Parathyroid adenoma (tissue), 2 donors: ENCODE data around the gene KBTBD4.
"Not testable (repeated sequence)": the region's sequence is repeated elsewhere in the genome, so short reads cannot be mapped to it uniquely, and the experiment has no call there.

ENCODE experiments used
- H2AFZ ChIP-seq: fragments of 300-600 bp; sonication (generic); one replicate; pipeline ENCODE4 v1.7.0; 2017; ENCODE audit warnings: antibody characterized with exemption, mild to moderate bottlenecking
- H3K27ac ChIP-seq: fragments of 300-600 bp; sonication (generic); one replicate; pipeline ENCODE4 v1.7.0; 2017
- H3K27me3 ChIP-seq: fragments of 300-600 bp; sonication (generic); one replicate; pipeline ENCODE4 v1.7.0; 2017; ENCODE audit warnings: low read length; ENCODE audit not compliant: control insufficient read depth, insufficient read depth
- H3K36me3 ChIP-seq: fragments of 300-600 bp; sonication (generic); one replicate; pipeline ENCODE4 v1.7.0; 2017; ENCODE audit warnings: low read length; ENCODE audit not compliant: control insufficient read depth, insufficient read depth
- H3K4me1 ChIP-seq: fragments of 300-600 bp; sonication (generic); one replicate; pipeline ENCODE4 v1.7.0; 2017; ENCODE audit warnings: control low read depth
- H3K4me2 ChIP-seq: fragments of 300-600 bp; sonication (generic); one replicate; pipeline ENCODE4 v1.7.0; 2017; ENCODE audit warnings: low read length
- H3K4me3 ChIP-seq: fragments of 300-600 bp; sonication (generic); one replicate; pipeline ENCODE4 v1.7.0; 2017; ENCODE audit warnings: low read depth, low read length
- H3K79me2 ChIP-seq: fragments of 300-600 bp; sonication (generic); one replicate; pipeline ENCODE4 v1.7.0; 2017; ENCODE audit warnings: control low read depth
- H3K9ac ChIP-seq: fragments of 300-600 bp; sonication (generic); one replicate; pipeline ENCODE4 v1.7.0; 2017; ENCODE audit warnings: mild to moderate bottlenecking
- H3K9me3 ChIP-seq: fragments of 300-600 bp; sonication (generic); one replicate; pipeline ENCODE4 v1.7.0; 2017; ENCODE audit warnings: low read length; ENCODE audit not compliant: control insufficient read depth
- CTCF ChIP-seq: fragments of 300-600 bp; sonication (generic); IDR thresholded peaks from one replicate; pipeline ENCODE4 v1.7.0; 2017; ENCODE audit warnings: antibody characterized with exemption, mild to moderate bottlenecking
- donor health status: primary hyperparathyroidism.

KBTBD4 gene

GRCh38 chr11:47552056-47552565 is 26.7 kb downstream of the KBTBD4 start:
- Histone ChIP-seq H3K4me2 (peak overlapping the region; percentile 60), H3K36me3 (no peaks in the 10 kb centered on the region)
- no peak for TF ChIP-seq CTCF

GRCh38 chr11:47551086-47551485 is 27.7 kb downstream of the KBTBD4 start:
- H2AFZ ChIP-seq = no peak overlapping the region
- TF ChIP-seq CTCF = no peak
- no peak overlapping the region for H3K27ac ChIP-seq

More at GRCh38 chr11:47552056-47552565, 26.7 kb downstream of the KBTBD4 start:
- peak overlapping the region; percentile 68 for H3K4me3 ChIP-seq
- H2AFZ ChIP-seq = peak overlapping the region; percentile 76
- peak overlapping the region; percentile 89 for H3K9ac ChIP-seq
- H3K9me3 ChIP-seq = no peaks in the 10 kb centered on the region
- peak overlapping the region; percentile 75 for H3K27ac ChIP-seq
- H3K27me3 ChIP-seq = no peaks in the 10 kb centered on the region
- peaks cover 32% of the 10 kb centered on the region for H3K79me2 ChIP-seq
- peaks cover 3% of the 10 kb centered on the region for H3K4me1 ChIP-seq

GRCh38 chr11:47550288-47551047 is 28.3 kb downstream of the KBTBD4 start:
- Histone ChIP-seq H3K27ac (no peak overlapping the region), H3K9me3 (no peaks in the 10 kb centered on the region), H3K79me2 (peaks cover 36% of the 10 kb centered on the region), H3K36me3 (no peaks in the 10 kb centered on the region), H3K4me1 (peaks cover 3% of the 10 kb centered on the region), H3K27me3 (no peaks in the 10 kb centered on the region), H3K4me2 (peak overlapping the region; percentile 6), H3K9ac (no peak overlapping the region), H2AFZ (no peak overlapping the region), H3K4me3 (no peak overlapping the region)
- no peak for TF ChIP-seq CTCF

More at GRCh38 chr11:47551086-47551485, 27.7 kb downstream of the KBTBD4 start:
- Histone ChIP-seq H3K4me1 (peaks cover 3% of the 10 kb centered on the region), H3K27me3 (no peaks in the 10 kb centered on the region), H3K4me3 (no peak overlapping the region), H3K36me3 (no peaks in the 10 kb centered on the region), H3K9me3 (no peaks in the 10 kb centered on the region), H3K79me2 (peaks cover 36% of the 10 kb centered on the region), H3K9ac (no peak overlapping the region), H3K4me2 (peak overlapping the region; percentile 6)

- H3K9me3 ChIP-seq, H3K4me1 ChIP-seq, H3K36me3 ChIP-seq, H3K4me2 ChIP-seq, H3K27ac ChIP-seq, H3K27me3 ChIP-seq, H2AFZ ChIP-seq, H3K4me3 ChIP-seq, H3K9ac ChIP-seq: not testable (repeated sequence)
- H3K79me2 ChIP-seq = peaks cover 57% of the 10 kb centered on the region
Measured at GRCh38 chr11:47546274-47546673, 32.5 kb downstream of the KBTBD4 start.

GRCh38 chr11:47545298-47545697 is 33.5 kb downstream of the KBTBD4 start:
- H3K4me3 ChIP-seq = no peak overlapping the region
- H3K4me1 ChIP-seq = no peaks in the 10 kb centered on the region
- H3K36me3 ChIP-seq = no peaks in the 10 kb centered on the region
- no peaks in the 10 kb centered on the region for H3K27me3 ChIP-seq
- no peak overlapping the region for H3K27ac ChIP-seq
- no peak overlapping the region for H3K4me2 ChIP-seq
- no peak overlapping the region for H3K9ac ChIP-seq
- no peak overlapping the region for H2AFZ ChIP-seq
- no peaks in the 10 kb centered on the region for H3K9me3 ChIP-seq
- no peak for TF ChIP-seq CTCF
- H3K79me2 ChIP-seq = peaks cover 62% of the 10 kb centered on the region
